Measurements from ENCODE around the gene GABRG1. TPM values are rescaled to one million over a fixed set of nuclear protein-coding genes. Genes with fewer than 3 reads are reported as not detected.

Gene GABRG1
- not detected for total RNA-seq

DNA sequence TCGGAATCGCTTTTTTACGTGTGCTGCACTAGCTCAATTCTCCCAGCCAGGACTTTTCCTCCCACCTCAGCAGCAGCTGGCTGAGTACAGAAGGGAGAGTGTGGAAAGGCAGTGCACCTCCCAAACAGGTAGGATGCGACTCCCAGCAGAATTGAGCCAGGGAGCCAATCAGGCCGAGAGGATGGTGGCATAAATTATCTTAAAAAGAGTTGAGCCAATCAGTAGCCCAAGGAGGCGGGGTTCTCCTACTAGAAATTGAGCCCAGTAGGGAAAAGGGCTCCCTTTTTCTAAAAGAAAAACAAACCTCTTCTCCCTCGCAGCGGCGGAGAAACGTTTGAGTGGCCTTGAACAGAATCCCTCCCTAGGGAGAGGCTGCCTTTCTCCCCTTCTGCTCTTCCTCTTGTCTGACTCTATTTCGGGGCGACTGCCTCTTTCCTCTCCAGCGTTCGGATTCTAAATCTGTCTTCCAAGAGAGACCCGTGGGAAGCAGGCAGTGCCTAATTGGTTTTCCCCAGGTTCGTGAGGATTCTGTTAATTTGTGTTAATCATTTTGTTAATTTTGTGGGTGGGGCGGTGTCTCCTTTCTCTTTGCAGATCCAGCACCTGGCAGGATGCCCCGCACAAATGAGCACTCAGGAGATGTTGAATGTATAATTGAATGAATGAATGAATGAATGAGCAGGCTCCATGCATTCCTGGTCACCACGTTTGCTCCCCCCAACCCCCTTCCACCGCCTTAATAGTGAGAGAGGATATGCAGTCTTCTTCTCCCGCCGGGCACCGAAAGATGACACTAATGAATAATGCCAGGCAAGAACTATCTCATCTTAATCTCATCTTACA, at the start of gene GABRG1:
TSS of gene GABRG1 (minus strand) at position 142 of the 843 bp plus-strand sequence. CDS start at position 1, 141 bp downstream.
- in situ Hi-C loops (cut with MboI; ENCODE audit: low pct_ligation_motif_present in 1 of 4, low pct_unique_long_range_greater_than_20kb in 1 of 4, low sequenced_read_pairs in 3 of 4) (no loop called here), intact Hi-C loops (cut with DNase I; ENCODE audit: low total_unique reads) (no loop called here)
- no peaks in the 10 kb centered on the region for H3K4me1 ChIP-seq
- no peak within 1 kb of the TSS for H3K27ac ChIP-seq
- no peaks in the 10 kb centered on the region for H3K9me3 ChIP-seq
- H3K4me3 ChIP-seq, result no peak within 1 kb of the TSS
- WGBS, 2 donors (ENCODE audit: low coverage in 1 of 2), result 30 to 34% methylated on average over 14 to 23 of the region's 23 CpGs
- TF ChIP-seq EP300 (IDR thresholded peaks at IDR 0.05; ENCODE audit: low read depth) (no peak), POLR2AphosphoS5 (IDR thresholded peaks at IDR 0.05) (no peak), POLR2A (IDR thresholded peaks at IDR 0.05) (no peak)
- TF ChIP-seq, protein P1, sequence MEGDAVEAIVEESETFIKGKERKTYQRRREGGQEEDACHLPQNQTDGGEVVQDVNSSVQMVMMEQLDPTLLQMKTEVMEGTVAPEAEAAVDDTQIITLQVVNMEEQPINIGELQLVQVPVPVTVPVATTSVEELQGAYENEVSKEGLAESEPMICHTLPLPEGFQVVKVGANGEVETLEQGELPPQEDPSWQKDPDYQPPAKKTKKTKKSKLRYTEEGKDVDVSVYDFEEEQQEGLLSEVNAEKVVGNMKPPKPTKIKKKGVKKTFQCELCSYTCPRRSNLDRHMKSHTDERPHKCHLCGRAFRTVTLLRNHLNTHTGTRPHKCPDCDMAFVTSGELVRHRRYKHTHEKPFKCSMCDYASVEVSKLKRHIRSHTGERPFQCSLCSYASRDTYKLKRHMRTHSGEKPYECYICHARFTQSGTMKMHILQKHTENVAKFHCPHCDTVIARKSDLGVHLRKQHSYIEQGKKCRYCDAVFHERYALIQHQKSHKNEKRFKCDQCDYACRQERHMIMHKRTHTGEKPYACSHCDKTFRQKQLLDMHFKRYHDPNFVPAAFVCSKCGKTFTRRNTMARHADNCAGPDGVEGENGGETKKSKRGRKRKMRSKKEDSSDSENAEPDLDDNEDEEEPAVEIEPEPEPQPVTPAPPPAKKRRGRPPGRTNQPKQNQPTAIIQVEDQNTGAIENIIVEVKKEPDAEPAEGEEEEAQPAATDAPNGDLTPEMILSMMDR (IDR thresholded peaks at IDR 0.05), result no peak
- H3K27me3 ChIP-seq, result peaks cover 7% of the 10 kb centered on the region
- no peak for DNase-seq
- H3K36me3 ChIP-seq, result no peaks in the 10 kb centered on the region

DNA sequence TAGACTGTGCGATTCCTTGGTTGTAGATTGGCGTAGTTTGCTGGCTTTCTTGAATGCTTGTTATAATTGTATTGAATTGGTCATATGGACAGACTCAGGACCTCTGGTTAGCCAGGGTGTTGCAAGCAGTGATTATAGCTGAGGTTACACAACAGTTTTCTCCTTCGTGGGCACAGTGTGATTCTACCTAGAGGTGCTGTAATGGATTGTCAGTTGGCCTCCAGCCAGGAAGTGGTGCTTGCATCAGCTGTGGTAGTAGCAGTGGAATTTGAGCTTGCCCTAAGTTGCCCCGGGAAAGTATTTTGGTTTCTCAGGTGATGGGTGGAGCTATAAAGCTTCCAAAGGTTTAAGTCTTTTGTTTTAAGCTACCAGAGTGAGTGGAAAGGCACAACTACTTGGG, 23.1 kb upstream of the GABRG1 start:
- in situ Hi-C loops (cut with MboI; ENCODE audit: low pct_ligation_motif_present in 1 of 4, low pct_unique_long_range_greater_than_20kb in 1 of 4, low sequenced_read_pairs in 3 of 4), result no loop called here
- TF ChIP-seq, protein P1 (IDR thresholded peaks at IDR 0.05), result no peak
- no peak for TF ChIP-seq EP300 (IDR thresholded peaks at IDR 0.05; ENCODE audit: low read depth)
- Histone ChIP-seq H3K36me3 (no peaks in the 10 kb centered on the region), H3K9me3 (no peaks in the 10 kb centered on the region), H3K27ac (no peak overlapping the region), H3K4me3 (no peak overlapping the region), H3K27me3 (no peaks in the 10 kb centered on the region), H3K4me1 (no peaks in the 10 kb centered on the region)
- intact Hi-C loops (cut with DNase I; ENCODE audit: low total_unique reads), result no loop called here
- no peak for DNase-seq
- WGBS, 2 donors (ENCODE audit: low coverage in 1 of 2), result 60 to 75% methylated on average over 2 to 4 of the region's 4 CpGs

DNA sequence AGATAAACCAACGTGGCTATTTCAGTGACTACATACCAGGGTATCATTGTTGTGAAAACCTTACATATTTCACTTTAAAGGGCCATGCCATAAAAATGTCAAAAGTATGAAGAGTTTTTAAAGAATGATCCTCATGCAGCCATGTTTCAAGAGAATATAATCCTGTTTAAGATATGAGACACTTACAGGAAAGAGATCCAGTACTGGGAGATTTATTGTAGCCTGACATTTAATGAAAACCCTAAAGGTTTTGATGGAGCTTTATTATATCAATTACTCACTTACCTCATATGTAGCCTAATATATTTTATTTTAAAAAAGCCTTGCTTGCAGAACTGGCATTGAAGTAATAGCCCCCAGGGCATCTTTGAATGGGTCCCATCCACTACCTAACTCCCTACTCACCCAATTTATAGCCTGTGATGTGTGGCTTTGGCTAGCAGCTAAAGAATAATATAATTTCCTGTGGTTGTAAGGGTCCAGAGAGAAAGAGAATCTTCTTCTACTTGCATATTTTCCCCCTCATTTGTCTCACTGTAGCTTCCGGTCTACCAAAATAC, 7.7 kb upstream of the GABRG1 start:
- 49 to 59% methylated on average over 2 of the region's 2 CpGs for WGBS, 2 donors (ENCODE audit: low coverage in 1 of 2)
- no peak for DNase-seq
- Histone ChIP-seq H3K4me3 (no peak overlapping the region), H3K27ac (no peak overlapping the region), H3K4me1 (no peaks in the 10 kb centered on the region), H3K27me3 (no peaks in the 10 kb centered on the region), H3K36me3 (no peaks in the 10 kb centered on the region), H3K9me3 (no peaks in the 10 kb centered on the region)
- TF ChIP-seq EP300 (IDR thresholded peaks at IDR 0.05; ENCODE audit: low read depth) (no peak), POLR2AphosphoS5 (IDR thresholded peaks at IDR 0.05) (no peak), POLR2A (IDR thresholded peaks at IDR 0.05) (no peak)
- TF ChIP-seq, protein P1 (IDR thresholded peaks at IDR 0.05), result no peak
- in situ Hi-C loops (cut with MboI; ENCODE audit: low pct_ligation_motif_present in 1 of 4, low pct_unique_long_range_greater_than_20kb in 1 of 4, low sequenced_read_pairs in 3 of 4), result no loop called here
- intact Hi-C loops (cut with DNase I; ENCODE audit: low total_unique reads), result loop anchor here (5.0 kb wide), 1 partner anchor 1409 kb away; no protein-coding TSS in a partner anchor

DNA sequence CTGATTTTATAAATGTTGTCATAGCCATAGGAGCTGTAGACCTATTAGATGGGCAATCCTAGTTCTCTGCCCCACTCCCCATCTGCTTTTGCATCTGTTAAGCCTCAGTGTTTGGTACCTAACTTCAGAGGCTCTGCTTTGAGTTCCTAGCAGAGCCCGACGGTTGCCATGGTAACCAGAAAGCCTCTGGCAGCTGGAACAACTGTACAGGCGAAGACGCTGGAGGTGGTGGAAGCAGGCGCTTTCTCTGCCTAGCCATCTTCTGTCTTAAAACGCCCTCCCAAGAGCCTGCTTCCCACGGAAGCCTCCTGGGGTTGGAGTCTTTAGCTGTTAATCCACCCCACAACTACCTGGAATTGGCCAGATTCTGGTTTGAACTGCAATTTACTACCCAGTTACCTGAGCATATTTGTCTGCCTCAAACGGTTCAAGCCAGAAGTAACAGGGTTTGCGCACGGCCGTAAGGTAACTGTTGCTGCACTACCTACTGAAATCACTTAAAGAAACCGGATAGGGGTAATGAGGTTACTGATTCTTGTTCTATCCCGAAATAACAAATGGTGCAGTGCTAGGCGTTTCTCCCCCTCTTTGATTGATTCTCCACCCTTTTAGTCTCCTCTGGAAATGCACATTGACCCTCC, 1.0 kb upstream of the GABRG1 start:
- no peak overlapping the region for H3K4me3 ChIP-seq
- intact Hi-C loops (cut with DNase I; ENCODE audit: low total_unique reads) (no loop called here), in situ Hi-C loops (cut with MboI; ENCODE audit: low pct_ligation_motif_present in 1 of 4, low pct_unique_long_range_greater_than_20kb in 1 of 4, low sequenced_read_pairs in 3 of 4) (no loop called here)
- H3K36me3 ChIP-seq, result no peaks in the 10 kb centered on the region
- H3K27me3 ChIP-seq, result peaks cover 7% of the 10 kb centered on the region
- H3K27ac ChIP-seq, result no peak overlapping the region
- H3K9me3 ChIP-seq, result no peaks in the 10 kb centered on the region
- no peak for TF ChIP-seq POLR2A (IDR thresholded peaks at IDR 0.05)
- H3K4me1 ChIP-seq, result no peaks in the 10 kb centered on the region
- no peak for DNase-seq
- 40 to 57% methylated on average over 1 to 14 of the region's 14 CpGs for WGBS, 2 donors (ENCODE audit: low coverage in 1 of 2)

Data from transverse colon (tissue), 4 donors.